Measurements from ENCODE around the gene GNAZ.

- TF ChIP-seq, protein P1, sequence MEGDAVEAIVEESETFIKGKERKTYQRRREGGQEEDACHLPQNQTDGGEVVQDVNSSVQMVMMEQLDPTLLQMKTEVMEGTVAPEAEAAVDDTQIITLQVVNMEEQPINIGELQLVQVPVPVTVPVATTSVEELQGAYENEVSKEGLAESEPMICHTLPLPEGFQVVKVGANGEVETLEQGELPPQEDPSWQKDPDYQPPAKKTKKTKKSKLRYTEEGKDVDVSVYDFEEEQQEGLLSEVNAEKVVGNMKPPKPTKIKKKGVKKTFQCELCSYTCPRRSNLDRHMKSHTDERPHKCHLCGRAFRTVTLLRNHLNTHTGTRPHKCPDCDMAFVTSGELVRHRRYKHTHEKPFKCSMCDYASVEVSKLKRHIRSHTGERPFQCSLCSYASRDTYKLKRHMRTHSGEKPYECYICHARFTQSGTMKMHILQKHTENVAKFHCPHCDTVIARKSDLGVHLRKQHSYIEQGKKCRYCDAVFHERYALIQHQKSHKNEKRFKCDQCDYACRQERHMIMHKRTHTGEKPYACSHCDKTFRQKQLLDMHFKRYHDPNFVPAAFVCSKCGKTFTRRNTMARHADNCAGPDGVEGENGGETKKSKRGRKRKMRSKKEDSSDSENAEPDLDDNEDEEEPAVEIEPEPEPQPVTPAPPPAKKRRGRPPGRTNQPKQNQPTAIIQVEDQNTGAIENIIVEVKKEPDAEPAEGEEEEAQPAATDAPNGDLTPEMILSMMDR (optimal IDR thresholded peaks at IDR 0.05 in 1 of 3, IDR thresholded peaks at IDR 0.05 in 1 of 3, conservative IDR thresholded peaks at IDR 0.05 in 1 of 3; ENCODE audit: extremely low read depth in 1 of 3, insufficient read depth in 2 of 3, low read length in 3 of 3): no peak
- no peak for TF ChIP-seq EZH2 (IDR thresholded peaks at IDR 0.05; ENCODE audit: low read length)
Measured at GRCh38 chr22:23023294-23023693, 47.0 kb upstream of the GNAZ start.

Measured in keratinocyte (primary cell).